PC-9 (cell line): ENCODE data around the gene AUTS2.

Experiments
- CTCF ChIP-seq: fragments of 200-600 bp; sonication (generic); conservative IDR thresholded peaks from 2 replicates; pipeline ENCODE4 v1.6.1; 2017; ENCODE audit warnings: mixed run types, antibody characterized with exemption, mild to moderate bottlenecking, moderate library complexity
- EZH2 ChIP-seq: fragments of 200-600 bp; sonication (generic); IDR thresholded peaks from 2 replicates; pipeline ENCODE4 v1.8.0; 2017; ENCODE audit warnings: antibody characterized with exemption, low read depth

GRCh38 chr7:69686366-69686765, 88.1 kb downstream of the AUTS2 start:
- TF ChIP-seq CTCF (no peak), EZH2 (no peak)
